GM18861 (cell line): ENCODE measurements around the gene FAM13B.
"Not testable (repeated sequence)": the region's sequence is repeated elsewhere in the genome, so short reads cannot be mapped to it uniquely, and the experiment has no call there.

Experiments
- ATAC-seq: cut with Tn5 transposase; IDR thresholded peaks from one replicate; pipeline ENCODE4 v1.9.1; 2021; ENCODE audit not compliant: unreplicated experiment

The FAM13B gene

GRCh38 chr5:138035605-138036537 lies 3.0 kb upstream of the FAM13B start:
- ATAC-seq: peak; percentile 38

GRCh38 chr5:138033907-138034306 lies 1.0 kb upstream of the FAM13B start:
- no peak for ATAC-seq

- no peak for ATAC-seq
Observed at GRCh38 chr5:138033386-138033808, 518 bp upstream of the FAM13B start.

- ATAC-seq: peak; percentile 38
Observed at GRCh38 chr5:138032028-138032571, 779 bp downstream of the FAM13B start.

- no peak for ATAC-seq
Observed at GRCh38 chr5:138029944-138030343, 2.9 kb downstream of the FAM13B start.

- ATAC-seq: no peak
Observed at GRCh38 chr5:138029501-138029900, 3.4 kb downstream of the FAM13B start.

GRCh38 chr5:138028971-138029365 lies 3.9 kb downstream of the FAM13B start:
- ATAC-seq: no peak

GRCh38 chr5:138028262-138028970 lies 4.5 kb downstream of the FAM13B start:
- peak; percentile 27 for ATAC-seq

- not testable (repeated sequence) for ATAC-seq
Observed at GRCh38 chr5:138026793-138027192, 6.1 kb downstream of the FAM13B start.

- no peak for ATAC-seq
Observed at GRCh38 chr5:138025285-138025684, 7.6 kb downstream of the FAM13B start.

GRCh38 chr5:138024117-138024516 lies 8.8 kb downstream of the FAM13B start:
- no peak for ATAC-seq

- ATAC-seq: no peak
Observed at GRCh38 chr5:138022912-138023311, 10.0 kb downstream of the FAM13B start.

- no peak for ATAC-seq
Observed at GRCh38 chr5:138021771-138022170, 11.1 kb downstream of the FAM13B start.

GRCh38 chr5:138018849-138019248 lies 14.0 kb downstream of the FAM13B start:
- no peak for ATAC-seq

GRCh38 chr5:138015916-138016315 lies 17.0 kb downstream of the FAM13B start:
- no peak for ATAC-seq

GRCh38 chr5:138011991-138012390 lies 20.9 kb downstream of the FAM13B start:
- no peak for ATAC-seq

GRCh38 chr5:138000102-138000723 lies 32.7 kb downstream of the FAM13B start:
- no peak for ATAC-seq

- ATAC-seq: peak; percentile 64
Observed at GRCh38 chr5:137997726-137998213, 35.1 kb downstream of the FAM13B start.

- no peak for ATAC-seq
Observed at GRCh38 chr5:137995749-137996128, 37.1 kb downstream of the FAM13B start.

- ATAC-seq: no peak
Observed at GRCh38 chr5:137995077-137995748, 37.7 kb downstream of the FAM13B start.

GRCh38 chr5:137994556-137994955 lies 38.3 kb downstream of the FAM13B start:
- no peak for ATAC-seq
